ENCODE results near the gene KRT28.
"Not testable (repeated sequence)": the region's sequence is repeated elsewhere in the genome, so short reads cannot be mapped to it uniquely, and the experiment has no call there.

KRT28 gene

GRCh38 chr17:40751065-40751464, 48.7 kb downstream of the KRT28 start:
- no peak for TF ChIP-seq CSDC2 (CRISPR knock-in tag; IDR thresholded peaks at IDR 0.05)
- no peak for TF ChIP-seq ZFP3 (CRISPR knock-in tag; IDR thresholded peaks at IDR 0.05)
- no peak for TF ChIP-seq TCF4 (CRISPR knock-in tag; IDR thresholded peaks at IDR 0.05; ENCODE audit: borderline replicate concordance)
- no peak for TF ChIP-seq ZNF70 (CRISPR knock-in tag; IDR thresholded peaks at IDR 0.05)
- TF ChIP-seq, protein P1, sequence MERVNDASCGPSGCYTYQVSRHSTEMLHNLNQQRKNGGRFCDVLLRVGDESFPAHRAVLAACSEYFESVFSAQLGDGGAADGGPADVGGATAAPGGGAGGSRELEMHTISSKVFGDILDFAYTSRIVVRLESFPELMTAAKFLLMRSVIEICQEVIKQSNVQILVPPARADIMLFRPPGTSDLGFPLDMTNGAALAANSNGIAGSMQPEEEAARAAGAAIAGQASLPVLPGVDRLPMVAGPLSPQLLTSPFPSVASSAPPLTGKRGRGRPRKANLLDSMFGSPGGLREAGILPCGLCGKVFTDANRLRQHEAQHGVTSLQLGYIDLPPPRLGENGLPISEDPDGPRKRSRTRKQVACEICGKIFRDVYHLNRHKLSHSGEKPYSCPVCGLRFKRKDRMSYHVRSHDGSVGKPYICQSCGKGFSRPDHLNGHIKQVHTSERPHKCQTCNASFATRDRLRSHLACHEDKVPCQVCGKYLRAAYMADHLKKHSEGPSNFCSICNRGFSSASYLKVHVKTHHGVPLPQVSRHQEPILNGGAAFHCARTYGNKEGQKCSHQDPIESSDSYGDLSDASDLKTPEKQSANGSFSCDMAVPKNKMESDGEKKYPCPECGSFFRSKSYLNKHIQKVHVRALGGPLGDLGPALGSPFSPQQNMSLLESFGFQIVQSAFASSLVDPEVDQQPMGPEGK (CRISPR knock-in tag; IDR thresholded peaks at IDR 0.05; ENCODE audit: borderline replicate concordance), result no peak
- no peak for TF ChIP-seq PPARA (CRISPR knock-in tag; IDR thresholded peaks at IDR 0.05; ENCODE audit: borderline replicate concordance)
- ATAC-seq, result no peak

DNA sequence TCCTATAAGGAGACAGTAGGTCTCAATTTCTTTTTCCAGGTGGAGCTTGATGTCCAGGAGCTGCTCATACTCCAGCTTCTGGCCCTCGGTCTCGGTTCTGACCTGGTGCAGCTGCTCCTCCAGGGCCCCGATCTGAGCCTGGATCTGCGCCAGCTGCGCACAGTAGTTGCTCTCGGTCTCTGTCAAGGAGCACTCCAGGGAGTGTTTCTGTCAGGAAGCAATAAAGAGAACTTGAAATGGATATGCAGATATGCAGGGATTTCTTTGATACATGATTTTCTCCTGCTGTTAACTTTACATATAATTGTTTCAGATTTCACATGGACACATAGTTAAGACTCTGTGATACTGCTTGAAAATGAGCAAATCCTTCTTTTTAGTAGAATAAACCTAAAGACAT, 49.4 kb downstream of the KRT28 start:
- TF ChIP-seq ESRRG (CRISPR knock-in tag; IDR thresholded peaks at IDR 0.05) (no peak), ZC3H10 (CRISPR knock-in tag; IDR thresholded peaks at IDR 0.05) (no peak)
- ATAC-seq, result no peak

GRCh38 chr17:40748666-40749065, 51.1 kb downstream of the KRT28 start:
- ATAC-seq, result not testable (repeated sequence)
